GM12892 (cell line): ENCODE data around the gene RASSF10.

Experiments used
- DNase-seq: peaks from one replicate; pipeline ENCODE4 v3.0.0; 2011; ENCODE audit not compliant: insufficient read length
- FAIRE-seq: peaks from 2 replicates; lab custom pipeline; 2011; peaks lifted over from hg19 to GRCh38; lab: Jason Lieb, UNC
- POLR2A ChIP-seq: IDR thresholded peaks from 2 replicates; pipeline ENCODE4 v1.6.1; 2011; ENCODE audit warnings: low read depth, low read length, control low read depth
- POLR2AphosphoS5 ChIP-seq: IDR thresholded peaks from 2 replicates; pipeline ENCODE4 v1.6.1; 2011; ENCODE audit warnings: low read depth, low read length, control low read depth
- TAF1 ChIP-seq: IDR thresholded peaks from 2 replicates; pipeline ENCODE4 v1.6.1; 2011; ENCODE audit warnings: low read depth, mild to moderate bottlenecking, control low read depth, low read length, borderline replicate concordance

The RASSF10 gene

GRCh38 chr11:12975195-12975594 lies 33.9 kb upstream of the RASSF10 start:
- FAIRE-seq (no peak), DNase-seq (no peak)
- no peak for TF ChIP-seq POLR2AphosphoS5

GRCh38 chr11:12979928-12980689 lies 29.0 kb upstream of the RASSF10 start:
- FAIRE-seq (no peak), DNase-seq (no peak)
- no peak for TF ChIP-seq POLR2A

- FAIRE-seq (no peak), DNase-seq (no peak)
- no peak for TF ChIP-seq POLR2A
- TF ChIP-seq TAF1: no peak
- no peak for TF ChIP-seq POLR2AphosphoS5
These were observed 27.2 kb upstream of the RASSF10 start for GRCh38 chr11:12981676-12982522.

GRCh38 chr11:12983336-12983735 lies 25.8 kb upstream of the RASSF10 start:
- no peak for TF ChIP-seq POLR2AphosphoS5
- no peak for TF ChIP-seq POLR2A
- no peak for TF ChIP-seq TAF1
- FAIRE-seq: no peak

GRCh38 chr11:12986194-12986898 lies 22.8 kb upstream of the RASSF10 start:
- no peak for TF ChIP-seq POLR2AphosphoS5
- TF ChIP-seq POLR2A: no peak
- DNase-seq: no peak
- FAIRE-seq: no peak

More at GRCh38 chr11:12983336-12983735, 25.8 kb upstream of the RASSF10 start:
- DNase-seq: no peak

- FAIRE-seq: no peak
- TF ChIP-seq POLR2AphosphoS5 (no peak), POLR2A (no peak)
- no peak for DNase-seq
These were observed 19.5 kb upstream of the RASSF10 start for GRCh38 chr11:12989428-12990161.

GRCh38 chr11:12990162-12990480 lies 19.0 kb upstream of the RASSF10 start:
- TF ChIP-seq TAF1 (no peak), POLR2A (no peak), POLR2AphosphoS5 (no peak)
- FAIRE-seq (no peak), DNase-seq (no peak)

GRCh38 chr11:12991426-12991825 lies 17.7 kb upstream of the RASSF10 start:
- no peak for DNase-seq
- TF ChIP-seq POLR2AphosphoS5 (no peak), POLR2A (no peak), TAF1 (no peak)

GRCh38 chr11:12993626-12994025 lies 15.5 kb upstream of the RASSF10 start:
- no peak for DNase-seq
- TF ChIP-seq POLR2AphosphoS5: no peak
- TF ChIP-seq TAF1: no peak
- TF ChIP-seq POLR2A: no peak
- no peak for FAIRE-seq

More at GRCh38 chr11:12991426-12991825, 17.7 kb upstream of the RASSF10 start:
- no peak for FAIRE-seq

GRCh38 chr11:12994476-12994875 lies 14.6 kb upstream of the RASSF10 start:
- DNase-seq (no peak), FAIRE-seq (no peak)
- TF ChIP-seq TAF1 (no peak), POLR2AphosphoS5 (no peak), POLR2A (no peak)

- no peak for DNase-seq
- TF ChIP-seq POLR2AphosphoS5 (no peak), POLR2A (no peak), TAF1 (no peak)
- no peak for FAIRE-seq
These were observed 13.9 kb upstream of the RASSF10 start for GRCh38 chr11:12995188-12995587.
